Transverse colon (tissue), 4 donors: ENCODE data around the gene HS3ST5. TPM values are rescaled to one million over a fixed set of nuclear protein-coding genes. Genes with fewer than 3 reads are reported as not detected.

Experiments used
- DNase-seq: peaks from one replicate; pipeline ENCODE4 v3.0.0-alpha.2; 2019
- H3K27ac ChIP-seq, 4 donors: fragments of 200-600 bp; sonication (generic); 2 replicates each; pipeline ENCODE4 v1.5.1; 2016 to 2018; ENCODE audit warnings: inconsistent platforms in 4 of 4
- H3K27me3 ChIP-seq: fragments of 200-600 bp; sonication (generic); 2 replicates; pipeline ENCODE4 v1.5.1; 2017; ENCODE audit warnings: inconsistent platforms
- H3K36me3 ChIP-seq, 4 donors: fragments of 200-600 bp; sonication (generic); 2 replicates each; pipeline ENCODE4 v1.5.1; 2017 to 2019; ENCODE audit warnings: inconsistent platforms in 4 of 4
- H3K4me1 ChIP-seq, 4 donors: fragments of 200-600 bp; sonication (generic); 2 replicates each; pipeline ENCODE4 v1.5.1; 2017 to 2020; ENCODE audit warnings: inconsistent platforms in 4 of 4
- H3K4me3 ChIP-seq, 4 donors: fragments of 200-600 bp; sonication (generic); 1 replicate in 1 of 4; 2 replicates in 3 of 4; pipeline versions ENCODE4 v1.5.1 to v1.6.1; 2017 to 2019; ENCODE audit warnings: inconsistent platforms in 4 of 4
- H3K9me3 ChIP-seq, 2 donors: fragments of 200-600 bp; sonication (generic); 2 replicates each; pipeline ENCODE4 v1.5.1; 2017 to 2019; ENCODE audit warnings: inconsistent platforms in 2 of 2
- EP300 ChIP-seq: sonication (generic); formaldehyde crosslinking; IDR thresholded peaks from one replicate; pipeline ENCODE4 v1.6.1; 2017; ENCODE audit warnings: antibody characterized with exemption, low read depth
- POLR2A ChIP-seq: fragments of 450-650 bp; IDR thresholded peaks from one replicate; pipeline ENCODE4 v1.6.1; 2016; ENCODE audit warnings: antibody characterized with exemption, mild to moderate bottlenecking, moderate library complexity
- POLR2AphosphoS5 ChIP-seq, 3 donors: sonication (generic); formaldehyde crosslinking; IDR thresholded peaks; one replicate each; pipeline ENCODE4 v1.6.1; 2016; ENCODE audit warnings: antibody characterized with exemption in 3 of 3
- WGBS, 2 donors: methylation state at CpG; one replicate each; pipeline ENCODE4 v1.1.5; 2018; ENCODE audit warnings: low coverage in 1 of 2; 5-methylcytosine and 5-hydroxymethylcytosine counted together
- in situ Hi-C, 4 donors: fragments of 200-750 bp; cut with MboI; loops; one replicate each; pipeline versions ENCODE4 v1.15.0 to v1.15.1; 2017; ENCODE audit warnings: low sequenced_read_pairs in 3 of 4, low pct_ligation_motif_present in 1 of 4, low pct_unique_long_range_greater_than_20kb in 1 of 4
- intact Hi-C: fragments of 100-400 bp; cut with DNase I; formaldehyde crosslinking; loops from one replicate; pipeline ENCODE4 v1.15.1; 2023; ENCODE audit warnings: low total_unique reads
- total RNA-seq, 4 donors: library from RNA; depleted of rRNA; stranded (reverse); fragments of >200 nt; gene quantifications; one replicate each; pipeline ENCODE4 v1.1.0, GENCODE V29; 2016
- TF ChIP-seq, protein P1 (sequence below), 5 experiments: fragments of 200-600 bp in 3 of 5; fragments of 450-650 bp in 2 of 5; sonication (generic) in 3 of 5; IDR thresholded peaks; 1 replicate in 2 of 5; 2 replicates in 3 of 5; pipeline ENCODE4 v1.5.1; 2016 to 2017; ENCODE audit warnings: antibody characterized with exemption in 5 of 5, inconsistent platforms in 3 of 5, mild to moderate bottlenecking in 2 of 5, moderate library complexity in 1 of 5

Gene HS3ST5
- total RNA-seq, result under 1 TPM in 2 of 4 donors, not detected in 2; 0.27 to 0.32 TPM

GRCh38 chr6:114342826-114343781 lies at the start of gene HS3ST5:
Gene HS3ST5, minus strand, starts transcription at chr6:114343023. Its CDS starts 280,178 bp downstream, at chr6:114062845.
- Histone ChIP-seq H3K4me1 (peaks cover 0 to 27% (median 14%) of the 10 kb centered on the region in 4 donors), H3K4me3 (peak within 1 kb of the TSS; percentile 19 to 61 (median 42)), H3K9me3 (no peaks in the 10 kb centered on the region), H3K27ac (no peak within 1 kb of the TSS), H3K27me3 (peaks cover 52% of the 10 kb centered on the region), H3K36me3 (no peaks in the 10 kb centered on the region)
- TF ChIP-seq POLR2A (no peak), POLR2AphosphoS5 (IDR thresholded peaks at IDR 0.05) (no peak), EP300 (no peak)
- TF ChIP-seq, protein P1, sequence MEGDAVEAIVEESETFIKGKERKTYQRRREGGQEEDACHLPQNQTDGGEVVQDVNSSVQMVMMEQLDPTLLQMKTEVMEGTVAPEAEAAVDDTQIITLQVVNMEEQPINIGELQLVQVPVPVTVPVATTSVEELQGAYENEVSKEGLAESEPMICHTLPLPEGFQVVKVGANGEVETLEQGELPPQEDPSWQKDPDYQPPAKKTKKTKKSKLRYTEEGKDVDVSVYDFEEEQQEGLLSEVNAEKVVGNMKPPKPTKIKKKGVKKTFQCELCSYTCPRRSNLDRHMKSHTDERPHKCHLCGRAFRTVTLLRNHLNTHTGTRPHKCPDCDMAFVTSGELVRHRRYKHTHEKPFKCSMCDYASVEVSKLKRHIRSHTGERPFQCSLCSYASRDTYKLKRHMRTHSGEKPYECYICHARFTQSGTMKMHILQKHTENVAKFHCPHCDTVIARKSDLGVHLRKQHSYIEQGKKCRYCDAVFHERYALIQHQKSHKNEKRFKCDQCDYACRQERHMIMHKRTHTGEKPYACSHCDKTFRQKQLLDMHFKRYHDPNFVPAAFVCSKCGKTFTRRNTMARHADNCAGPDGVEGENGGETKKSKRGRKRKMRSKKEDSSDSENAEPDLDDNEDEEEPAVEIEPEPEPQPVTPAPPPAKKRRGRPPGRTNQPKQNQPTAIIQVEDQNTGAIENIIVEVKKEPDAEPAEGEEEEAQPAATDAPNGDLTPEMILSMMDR (IDR thresholded peaks at IDR 0.05), result peak; percentile 19 to 29 (median 21)
- intact Hi-C loops, result no loop called here
- WGBS, 2 donors, result 3 to 20% methylated on average over 2 to 62 of the region's 73 CpGs
- in situ Hi-C loops, result no loop called here
- DNase-seq, result peak; percentile 26

DNA sequence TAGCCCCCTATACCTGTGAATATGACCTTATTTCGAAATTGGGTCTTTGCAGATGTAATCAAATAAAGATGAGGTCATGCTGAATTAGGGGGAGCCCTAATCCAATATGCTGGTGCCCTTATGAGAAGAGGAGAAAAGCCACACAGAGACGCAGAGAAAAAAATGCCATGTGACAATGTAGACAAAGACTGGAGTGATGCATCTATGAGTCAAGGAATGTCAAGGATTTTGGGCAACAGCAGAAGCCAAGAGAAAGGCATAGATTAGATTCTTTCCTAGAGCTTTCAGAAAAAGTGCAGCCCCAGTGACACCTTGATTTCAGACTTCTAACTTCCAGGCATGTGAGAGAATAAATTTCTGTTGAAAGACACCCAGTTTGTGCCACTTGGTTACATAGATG lies 47.4 kb upstream of the HS3ST5 start:
- 60 to 69% methylated on average over 2 of the region's 2 CpGs for WGBS, 2 donors
- no peaks in the 10 kb centered on the region for H3K27me3 ChIP-seq
- in situ Hi-C loops, result no loop called here
- intact Hi-C loops, result no loop called here
- DNase-seq, result no peak
- no peak overlapping the region for H3K27ac ChIP-seq
- H3K36me3 ChIP-seq, result no peaks in the 10 kb centered on the region
- H3K4me1 ChIP-seq, result no peaks in the 10 kb centered on the region
- H3K4me3 ChIP-seq, result no peak overlapping the region
- TF ChIP-seq, protein P1 (IDR thresholded peaks at IDR 0.05), result no peak
- TF ChIP-seq POLR2A (no peak), EP300 (no peak), POLR2AphosphoS5 (IDR thresholded peaks at IDR 0.05) (no peak)
- no peaks in the 10 kb centered on the region for H3K9me3 ChIP-seq

DNA sequence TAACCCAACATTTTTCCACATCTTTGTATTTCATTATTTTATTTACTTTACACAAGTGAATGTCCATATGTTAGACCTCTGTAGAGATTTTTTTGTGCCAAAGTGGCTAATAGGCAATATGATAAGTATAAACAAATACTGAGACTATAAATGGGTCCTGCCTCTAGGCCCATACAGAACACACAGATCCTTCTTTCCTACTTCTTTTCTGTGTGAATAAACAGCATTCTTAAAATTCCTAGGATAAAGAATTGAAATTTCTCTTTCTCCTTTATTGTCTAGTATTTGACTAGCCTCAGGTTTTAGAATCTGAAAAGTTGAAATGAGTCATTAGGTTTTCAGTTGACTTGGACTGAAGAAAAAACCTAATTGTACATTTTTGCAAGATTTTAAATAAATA lies 46.3 kb upstream of the HS3ST5 start:
- intact Hi-C loops, result no loop called here
- Histone ChIP-seq H3K4me3 (no peak overlapping the region), H3K27me3 (no peaks in the 10 kb centered on the region), H3K27ac (no peak overlapping the region), H3K9me3 (no peaks in the 10 kb centered on the region), H3K4me1 (no peaks in the 10 kb centered on the region), H3K36me3 (no peaks in the 10 kb centered on the region)
- TF ChIP-seq POLR2A (no peak), POLR2AphosphoS5 (IDR thresholded peaks at IDR 0.05) (no peak), EP300 (no peak)
- TF ChIP-seq, protein P1 (IDR thresholded peaks at IDR 0.05), result no peak
- DNase-seq, result no peak
- in situ Hi-C loops, result no loop called here

DNA sequence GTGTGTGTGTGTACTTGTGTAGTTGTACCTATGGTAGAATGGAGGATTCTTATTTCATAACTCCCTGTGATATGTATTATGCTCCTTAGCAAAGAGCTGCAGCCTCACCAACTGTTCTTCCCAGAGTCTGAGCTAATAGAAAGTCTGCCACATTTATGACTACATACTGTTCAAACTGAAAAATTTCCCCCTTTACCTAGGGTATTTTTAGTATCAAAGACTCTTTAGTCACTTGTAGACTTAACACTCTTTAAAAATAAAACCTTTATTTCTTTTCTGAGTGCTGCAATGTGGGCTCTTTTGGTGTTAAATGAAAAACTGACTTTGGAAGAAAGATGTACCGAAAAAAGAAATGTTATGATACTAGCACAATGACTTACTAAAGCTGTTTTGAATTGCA lies 39.6 kb upstream of the HS3ST5 start:
- no peaks in the 10 kb centered on the region for H3K9me3 ChIP-seq
- 82 to 85% methylated on average over 1 of the region's 1 CpG for WGBS, 2 donors
- DNase-seq, result no peak

More for the DNA sequence above, 39.6 kb upstream of the HS3ST5 start:
- Histone ChIP-seq H3K4me1 (no peaks in the 10 kb centered on the region), H3K4me3 (no peak overlapping the region), H3K27ac (no peak overlapping the region), H3K36me3 (no peaks in the 10 kb centered on the region), H3K27me3 (no peaks in the 10 kb centered on the region)
- TF ChIP-seq POLR2AphosphoS5 (IDR thresholded peaks at IDR 0.05) (no peak), EP300 (no peak)
- in situ Hi-C loops (no loop called here), intact Hi-C loops (no loop called here)
